HG03432 (cell line): ENCODE measurements around the gene CROCC.

Experiments
- ATAC-seq: cut with Tn5 transposase; IDR thresholded peaks from one replicate; pipeline ENCODE4 v1.9.1; 2021; ENCODE audit warnings: mild to moderate bottlenecking, moderate library complexity; ENCODE audit not compliant: unreplicated experiment

Gene CROCC

DNA sequence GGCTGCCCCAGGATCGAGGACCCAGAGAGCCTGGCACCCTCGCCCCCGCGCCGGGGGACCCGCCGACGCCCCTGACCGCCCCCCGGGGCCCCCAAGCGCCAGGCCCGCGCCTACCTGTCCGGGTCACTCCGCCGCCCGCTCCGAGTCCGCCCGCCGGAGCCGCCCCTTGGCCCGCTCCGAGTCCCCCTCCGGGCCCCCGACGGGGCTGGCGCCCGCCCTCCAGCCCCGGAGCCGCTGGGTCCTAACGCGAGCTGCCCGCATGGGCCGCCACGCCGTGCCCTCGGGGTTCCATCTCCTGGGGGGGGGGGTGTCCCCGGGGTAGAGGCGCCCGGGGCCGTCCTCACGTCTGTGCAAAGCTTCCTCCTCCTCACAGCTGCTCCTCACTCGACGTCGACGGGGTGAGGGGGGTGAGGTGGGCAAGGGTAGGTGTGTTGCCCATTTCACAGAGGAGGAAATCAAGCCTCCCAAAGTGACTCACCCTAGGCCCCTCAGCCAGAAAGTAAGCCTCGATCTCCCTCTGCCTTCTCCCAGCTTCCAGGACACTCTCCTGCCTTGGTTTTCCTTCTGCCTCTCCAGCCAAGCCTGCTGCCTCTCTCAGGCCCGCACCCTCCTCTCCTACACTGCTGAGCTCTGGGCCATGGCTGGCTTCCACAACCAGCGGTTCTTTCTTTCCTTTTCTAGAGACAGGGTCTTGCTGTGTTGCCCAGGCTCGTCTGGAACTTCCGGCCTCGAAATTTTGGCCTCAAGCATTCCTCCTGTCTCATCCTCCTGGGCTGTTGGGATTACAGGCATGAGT lies 58.9 kb downstream of the CROCC start, which contains the start of gene MFAP2:
Gene MFAP2, minus strand, starts transcription at position 148 of the 796 bp plus-strand sequence. CDS start 2,347 bp downstream, outside the sequence.
- ATAC-seq, result no peak

DNA sequence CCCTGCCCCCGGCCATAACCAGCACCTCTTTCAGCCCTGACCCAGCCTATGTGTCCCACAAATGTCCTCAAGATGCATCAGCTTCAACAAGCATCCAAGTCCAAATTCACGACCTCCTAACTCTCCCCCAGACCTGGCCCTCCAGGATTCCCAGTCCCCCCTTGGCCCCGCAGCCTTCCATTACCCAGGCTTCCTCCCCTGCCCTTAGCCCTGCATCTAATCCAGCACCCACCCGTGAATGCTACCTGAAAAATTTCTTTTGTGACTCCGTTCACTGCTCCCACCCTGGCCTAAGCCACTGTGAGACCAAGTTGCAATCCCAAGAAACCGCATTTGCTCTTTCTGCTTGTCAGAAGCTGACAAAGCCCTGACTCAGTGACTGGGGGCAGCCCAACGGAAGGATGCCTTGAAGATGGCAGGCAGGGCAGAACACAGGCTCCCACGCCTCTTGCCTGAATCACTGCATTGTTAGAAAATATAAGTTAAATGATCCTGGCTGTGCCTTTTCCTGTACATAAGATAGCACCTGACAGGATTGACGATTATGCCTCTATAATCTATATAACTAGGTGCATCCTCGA lies 59.6 kb downstream of the CROCC start:
- ATAC-seq, result no peak

DNA sequence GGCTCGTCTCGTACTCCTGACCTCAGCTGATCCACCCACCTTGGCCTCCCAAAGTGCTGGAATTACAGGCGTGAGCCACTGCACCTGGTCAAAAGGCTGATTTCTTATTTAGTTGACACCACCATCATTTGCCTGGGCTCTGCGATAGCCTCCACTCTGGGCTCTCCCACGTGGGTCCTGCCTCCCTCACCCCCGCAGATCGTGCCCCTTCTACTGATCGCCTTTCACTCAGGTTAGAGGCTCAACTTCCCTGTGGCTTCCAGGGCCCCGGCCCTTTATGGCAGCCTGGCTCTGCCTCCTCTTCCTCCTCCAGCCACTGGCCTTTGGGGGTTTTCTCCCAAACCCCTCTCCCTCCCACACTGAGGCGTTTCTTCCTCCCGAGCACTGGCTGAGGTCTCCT lies 61.2 kb downstream of the CROCC start:
- ATAC-seq, result no peak

DNA sequence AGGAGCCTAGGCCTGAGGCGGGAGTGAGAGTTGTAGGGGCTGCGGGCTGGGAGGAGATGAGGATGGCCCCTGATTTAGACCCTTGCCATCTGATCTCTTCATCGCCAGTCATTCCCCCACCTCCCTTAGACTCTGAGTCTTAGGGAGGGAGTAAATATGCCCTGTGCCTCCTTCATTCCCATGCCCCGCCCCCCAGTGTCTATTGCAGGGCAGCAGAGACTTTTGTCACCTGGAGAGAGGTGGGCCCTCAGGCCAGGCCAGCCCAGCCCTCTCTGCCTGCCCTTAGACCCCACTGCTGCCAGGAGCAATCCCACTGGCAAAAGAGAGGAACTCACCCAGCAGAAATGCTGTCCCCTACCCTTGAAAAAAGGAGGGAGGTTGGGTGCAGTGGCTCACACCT lies 61.9 kb downstream of the CROCC start:
- ATAC-seq, result no peak

DNA sequence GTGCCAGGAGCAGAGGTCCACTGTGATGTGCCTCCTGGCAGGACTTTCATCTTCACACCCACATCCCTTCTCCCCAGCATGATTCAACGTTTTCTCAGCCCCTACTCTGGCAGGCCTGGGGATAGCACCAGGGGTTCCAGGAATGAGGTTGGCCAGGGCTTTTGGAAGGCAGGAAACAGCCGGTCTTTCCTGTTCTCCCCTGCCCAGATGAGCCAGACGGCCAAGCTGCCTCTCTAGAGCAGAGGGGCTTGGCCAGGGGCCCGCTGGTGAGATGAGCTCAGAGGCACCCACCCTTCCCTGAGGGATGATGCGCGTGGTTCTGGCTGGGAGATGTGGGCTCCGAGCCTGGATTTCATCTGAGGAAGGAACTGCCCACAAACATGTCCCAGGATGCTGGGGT lies 63.0 kb downstream of the CROCC start:
- no peak for ATAC-seq

DNA sequence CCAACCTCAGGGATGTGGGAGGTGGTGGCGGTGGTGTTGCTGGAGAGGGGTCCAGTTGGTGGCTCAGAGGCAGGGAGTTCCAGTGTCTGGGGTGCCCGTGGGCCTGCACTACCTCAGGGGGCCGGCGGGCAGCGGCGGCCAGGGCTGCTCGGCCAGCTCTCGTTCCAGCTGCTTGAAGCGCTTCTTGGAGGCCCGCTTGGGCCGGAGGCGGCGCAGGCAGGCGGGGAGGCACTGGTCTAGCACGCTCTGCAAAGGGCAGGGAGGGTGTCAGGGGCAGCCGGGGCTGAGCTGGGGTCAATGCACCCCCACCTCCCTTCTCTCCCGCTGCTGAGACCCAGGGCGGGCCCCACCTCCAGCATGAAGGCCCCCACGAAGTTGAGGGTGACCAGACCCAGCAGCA lies 64.4 kb downstream of the CROCC start:
- ATAC-seq, result no peak

DNA sequence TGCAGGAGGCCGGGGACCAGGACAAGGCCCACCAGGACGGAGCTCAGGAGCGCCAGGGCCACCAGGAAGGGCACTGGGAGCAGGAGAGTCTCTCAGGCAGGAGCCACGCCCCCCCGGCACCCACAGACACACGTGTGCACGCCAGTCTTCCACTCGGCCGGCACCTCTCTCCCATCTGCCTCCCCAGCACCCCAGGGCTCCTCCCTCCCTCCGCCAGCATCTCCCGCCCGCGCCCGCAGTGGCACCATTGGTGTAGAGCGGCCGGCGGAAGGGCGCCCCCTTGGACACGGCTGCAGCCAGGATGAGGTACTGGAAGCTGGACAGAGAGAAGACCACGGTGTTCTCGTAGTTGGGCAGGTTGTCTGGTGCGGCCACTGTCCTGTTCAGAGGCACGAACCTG lies 64.8 kb downstream of the CROCC start:
- no peak for ATAC-seq

DNA sequence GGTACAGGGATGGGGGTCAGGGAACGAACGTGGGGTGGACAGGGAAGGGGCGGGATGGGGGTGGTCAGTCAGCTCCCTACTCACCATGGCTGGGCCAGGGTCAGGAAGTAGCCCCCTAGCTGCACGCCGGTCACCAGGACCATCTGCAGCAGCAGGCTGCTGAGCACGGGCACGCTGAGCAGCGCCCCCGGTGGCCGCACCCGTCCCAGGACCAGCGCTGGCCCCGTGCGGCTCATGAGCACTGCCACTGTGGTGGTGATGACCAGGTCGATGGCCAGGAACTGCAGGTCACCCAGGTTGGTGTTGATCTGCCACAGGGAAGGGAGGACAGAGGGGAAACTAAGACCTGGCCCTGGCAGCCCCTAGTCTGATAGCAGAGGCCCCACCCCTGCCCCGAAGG lies 65.2 kb downstream of the CROCC start:
- no peak for ATAC-seq

DNA sequence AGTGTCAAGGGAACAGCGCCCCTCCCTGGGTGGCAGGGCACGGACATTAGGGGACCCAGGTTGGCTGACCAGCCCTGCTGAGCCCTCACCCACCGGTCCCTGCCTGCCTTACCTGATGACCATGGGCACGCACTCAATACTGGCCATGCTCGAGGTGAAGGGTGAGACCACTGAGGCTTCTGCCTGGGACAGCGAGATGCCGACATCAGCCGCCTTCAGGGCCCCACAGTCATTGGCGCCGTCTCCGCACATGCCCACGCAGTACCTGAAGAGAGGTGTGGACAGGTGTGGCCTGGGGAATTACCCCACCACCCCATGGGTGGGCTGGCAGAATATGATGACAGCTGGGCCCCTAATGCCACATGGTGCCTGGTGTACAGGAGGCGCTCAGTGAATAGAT lies 66.5 kb downstream of the CROCC start:
- no peak for ATAC-seq

DNA sequence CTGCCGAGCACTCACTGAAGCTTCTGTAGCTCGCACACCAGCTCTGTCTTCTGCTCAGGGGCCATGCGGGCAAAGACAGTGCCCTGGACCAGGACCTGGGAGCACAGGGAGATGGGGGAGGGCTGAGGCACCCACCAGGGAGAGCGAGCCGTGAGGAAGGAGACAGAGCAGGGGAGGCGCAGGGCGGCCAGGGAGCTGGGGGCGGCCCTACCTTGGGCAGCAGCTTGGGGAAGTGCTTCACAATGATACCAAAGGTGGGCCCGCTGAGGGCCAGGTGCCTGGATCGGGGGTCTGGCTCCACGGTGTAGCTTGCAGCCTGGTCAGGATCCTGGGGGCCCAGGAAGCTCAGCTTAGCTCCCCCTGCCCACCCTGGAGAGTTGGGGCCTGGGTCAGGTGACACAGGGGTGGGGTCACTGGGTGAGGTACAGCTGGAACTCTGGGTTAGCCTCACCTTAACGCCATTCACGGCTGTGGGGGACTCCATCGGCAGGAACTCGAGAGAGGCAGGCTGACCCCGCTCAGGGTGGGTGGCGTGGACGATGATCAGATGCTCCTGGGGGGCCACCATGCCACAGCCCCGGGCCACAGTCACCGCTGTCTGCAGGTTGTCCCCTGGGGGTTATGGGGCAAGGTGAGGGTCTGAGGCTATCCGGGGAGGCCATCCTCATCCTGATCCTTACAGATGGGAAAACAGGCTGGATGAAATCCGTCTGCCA lies 68.1 kb downstream of the CROCC start:
- ATAC-seq, result no peak

DNA sequence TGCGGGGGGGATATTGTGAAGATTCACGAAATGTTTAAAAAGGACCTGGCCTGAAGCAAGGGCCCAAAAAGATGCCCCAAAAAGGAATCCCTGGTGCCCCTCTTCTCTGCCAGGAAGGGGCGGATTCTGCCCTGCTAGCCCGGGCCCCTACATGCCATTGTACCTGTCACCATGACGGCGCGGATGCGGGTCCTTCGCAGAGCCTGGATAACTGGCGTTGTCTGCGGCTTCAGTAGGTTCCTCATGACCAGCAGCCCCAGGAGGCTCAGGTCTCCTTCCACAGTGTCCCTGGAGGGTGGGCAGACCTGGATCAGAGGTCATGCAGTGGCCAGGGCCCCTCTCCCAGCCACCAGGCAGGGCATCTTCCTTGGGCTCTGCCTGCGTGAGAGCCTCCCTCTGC lies 69.8 kb downstream of the CROCC start:
- ATAC-seq, result no peak

DNA sequence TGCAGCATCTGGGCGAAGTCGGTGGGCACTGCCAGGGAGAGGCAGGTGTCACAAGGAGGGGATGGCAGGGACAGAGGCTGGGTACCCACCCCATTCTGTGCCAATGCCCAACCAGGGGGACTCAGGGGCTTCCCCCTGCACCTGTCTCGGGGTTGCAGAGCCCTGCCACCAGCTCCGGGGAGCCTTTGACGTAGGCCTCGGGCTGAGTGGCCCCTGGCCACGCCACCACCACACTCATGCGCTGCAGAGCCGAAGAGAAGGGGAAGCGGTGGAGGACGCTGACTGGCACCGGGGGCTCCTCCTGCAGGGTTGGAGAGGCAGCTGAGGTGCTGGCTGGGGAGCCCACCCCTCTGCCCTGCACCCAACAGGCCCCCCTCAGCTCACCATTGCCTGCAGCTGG lies 70.4 kb downstream of the CROCC start:
- no peak for ATAC-seq

DNA sequence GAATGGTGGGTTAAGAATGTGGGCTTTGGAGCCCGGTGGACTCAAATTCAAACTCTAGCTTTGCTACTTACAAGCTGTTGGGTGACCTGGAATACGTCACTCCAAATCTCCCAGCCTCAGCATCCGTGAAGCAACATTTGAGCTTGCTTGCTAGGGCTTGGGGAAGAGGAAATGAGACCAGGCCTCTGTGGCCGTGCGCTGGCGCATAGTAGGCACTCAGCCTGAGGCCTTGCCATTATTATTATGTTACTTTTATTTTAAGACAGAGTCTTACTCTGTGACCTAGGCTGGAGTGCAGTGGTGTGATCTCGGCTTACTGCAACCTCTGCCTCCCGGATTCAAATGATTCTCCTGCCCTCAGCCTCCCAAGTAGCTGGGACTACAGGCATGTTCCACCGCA lies 70.9 kb downstream of the CROCC start:
- ATAC-seq, result no peak

DNA sequence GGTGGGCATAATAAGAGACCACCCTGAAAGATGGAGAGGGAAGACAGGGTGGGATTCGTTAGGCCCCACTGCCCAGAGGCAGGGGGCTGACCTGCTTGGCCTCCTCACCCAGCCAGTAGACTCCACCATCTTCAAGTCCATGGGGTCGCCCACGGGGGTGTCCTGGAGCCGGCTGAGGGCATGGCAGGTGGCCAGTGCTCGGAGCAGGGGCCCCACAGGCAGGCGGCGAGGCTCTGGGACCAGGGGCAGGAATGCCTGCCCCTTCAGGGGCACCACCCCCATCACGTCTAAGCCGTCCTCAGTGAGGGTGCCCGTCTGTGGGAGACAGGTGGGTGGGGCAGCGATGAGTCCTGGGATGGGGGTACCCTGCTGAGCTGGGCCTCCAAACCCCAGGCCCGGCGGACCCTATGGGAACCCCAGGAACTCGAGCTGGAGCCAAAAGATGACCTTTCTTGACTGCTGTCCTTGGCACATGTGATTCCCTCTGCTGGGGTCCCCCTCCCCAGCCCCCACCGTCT lies 71.8 kb downstream of the CROCC start:
- no peak for ATAC-seq

DNA sequence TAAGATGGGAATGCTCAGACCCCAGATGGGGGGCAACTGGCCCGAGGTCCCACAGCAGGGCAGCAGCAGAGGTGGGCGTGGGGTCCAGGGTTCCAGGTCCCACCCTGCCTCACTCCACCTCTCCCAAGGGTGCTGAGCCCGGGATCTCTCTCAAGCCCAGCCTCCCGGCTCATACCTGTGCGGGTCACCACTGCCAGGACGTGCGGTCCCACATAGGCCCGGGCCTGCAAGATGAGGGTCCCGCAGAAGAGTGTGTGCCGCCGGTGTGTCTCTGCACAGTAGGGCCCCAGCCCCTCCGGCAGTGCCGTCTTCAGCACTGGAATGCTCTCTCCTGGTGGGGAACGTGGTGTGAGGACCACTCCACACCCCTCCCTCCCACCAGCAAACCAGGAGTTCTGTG lies 75.1 kb downstream of the CROCC start:
- no peak for ATAC-seq

DNA sequence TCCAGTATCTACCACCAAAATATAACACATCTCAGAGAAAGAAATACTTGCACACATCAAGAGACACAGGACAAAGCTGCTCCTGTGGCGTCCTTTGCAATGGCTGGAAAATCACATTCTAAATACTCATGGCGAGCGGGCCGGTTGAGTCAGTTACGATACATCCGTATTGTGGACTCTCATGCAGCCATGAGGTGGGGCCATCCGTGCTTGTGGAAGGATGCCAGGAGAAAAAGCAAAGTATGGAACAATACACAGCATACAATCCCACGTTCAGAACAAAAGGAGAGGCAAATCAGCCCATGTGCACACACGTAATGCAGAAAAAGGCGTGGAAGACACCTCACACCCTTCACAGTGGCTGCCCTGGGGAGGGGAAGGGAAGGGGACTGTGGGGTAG lies 76.9 kb downstream of the CROCC start:
- ATAC-seq, result no peak

DNA sequence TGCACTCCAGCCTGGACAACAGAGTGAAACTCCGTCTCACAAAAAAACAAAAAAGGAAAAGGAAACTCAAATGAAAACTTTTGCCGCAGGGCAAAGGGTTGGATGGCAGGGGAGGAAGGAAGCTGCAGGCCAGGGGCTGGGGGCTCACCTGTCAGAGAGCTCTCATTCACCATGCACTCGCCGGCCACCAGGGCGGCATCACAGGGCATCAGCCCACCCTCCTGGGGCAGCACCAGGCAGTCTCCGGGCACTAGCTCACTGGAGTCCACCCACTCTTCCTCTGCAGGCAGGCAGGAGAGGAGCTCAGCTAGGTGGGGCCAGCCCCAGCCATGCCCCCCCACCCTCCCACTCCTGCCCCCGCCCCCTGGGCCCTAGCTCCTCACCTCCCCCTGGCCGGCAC lies 78.1 kb downstream of the CROCC start:
- no peak for ATAC-seq

DNA sequence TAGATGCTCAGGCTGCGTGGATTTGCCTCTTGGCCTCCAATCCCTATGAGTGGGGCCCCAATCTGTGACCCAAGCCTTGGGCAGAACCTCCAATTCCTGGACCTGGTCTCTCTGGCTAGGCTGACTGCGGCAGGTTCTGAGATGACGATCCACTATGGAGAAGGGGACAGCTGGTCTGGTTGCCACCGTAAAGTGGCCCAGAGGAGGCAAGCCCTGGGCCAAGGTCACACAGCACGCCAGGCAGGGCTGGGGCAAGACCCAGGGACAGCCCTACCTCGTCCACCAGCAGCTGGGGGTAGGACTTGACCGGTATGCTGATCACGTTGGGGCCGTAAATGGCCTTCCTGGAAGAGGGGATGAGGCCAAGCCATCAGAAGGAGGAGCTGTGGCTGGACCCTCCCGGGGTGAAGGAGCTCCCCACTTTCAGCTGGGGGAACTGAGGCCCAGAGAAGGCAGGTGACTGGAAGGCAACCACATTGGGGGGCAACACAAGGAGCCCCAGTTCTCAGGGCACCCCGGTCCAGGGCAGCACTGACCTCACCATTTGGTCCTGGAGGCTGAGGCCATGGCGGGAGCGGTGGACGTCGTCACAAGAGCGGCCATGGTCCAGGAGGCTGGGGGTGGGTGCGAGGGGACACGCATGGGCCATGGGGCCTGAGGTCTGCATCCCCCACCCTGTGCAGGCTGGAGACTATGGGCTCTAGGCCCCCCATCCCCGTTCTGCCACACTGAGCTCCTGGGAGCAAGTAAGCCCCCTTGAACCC lies 80.2 kb downstream of the CROCC start:
- no peak for ATAC-seq

DNA sequence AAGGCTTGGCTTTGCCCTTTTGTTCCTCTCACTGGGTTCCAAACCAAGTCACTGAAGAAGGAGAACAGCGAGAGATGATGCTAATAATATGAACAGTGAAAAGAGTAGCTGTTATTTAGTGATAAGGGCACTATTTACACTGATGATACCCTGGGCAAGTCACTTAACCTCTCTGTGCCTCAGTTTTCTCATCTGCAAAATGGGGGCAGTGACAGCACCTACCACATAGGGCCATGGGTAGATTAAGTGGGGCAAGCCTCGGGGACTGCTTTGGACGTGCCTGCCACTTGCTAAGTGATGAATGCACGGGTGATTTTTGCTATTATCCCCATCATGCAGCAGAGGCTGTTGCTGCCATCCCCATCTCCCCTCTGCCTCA lies 80.8 kb downstream of the CROCC start:
- no peak for ATAC-seq

DNA sequence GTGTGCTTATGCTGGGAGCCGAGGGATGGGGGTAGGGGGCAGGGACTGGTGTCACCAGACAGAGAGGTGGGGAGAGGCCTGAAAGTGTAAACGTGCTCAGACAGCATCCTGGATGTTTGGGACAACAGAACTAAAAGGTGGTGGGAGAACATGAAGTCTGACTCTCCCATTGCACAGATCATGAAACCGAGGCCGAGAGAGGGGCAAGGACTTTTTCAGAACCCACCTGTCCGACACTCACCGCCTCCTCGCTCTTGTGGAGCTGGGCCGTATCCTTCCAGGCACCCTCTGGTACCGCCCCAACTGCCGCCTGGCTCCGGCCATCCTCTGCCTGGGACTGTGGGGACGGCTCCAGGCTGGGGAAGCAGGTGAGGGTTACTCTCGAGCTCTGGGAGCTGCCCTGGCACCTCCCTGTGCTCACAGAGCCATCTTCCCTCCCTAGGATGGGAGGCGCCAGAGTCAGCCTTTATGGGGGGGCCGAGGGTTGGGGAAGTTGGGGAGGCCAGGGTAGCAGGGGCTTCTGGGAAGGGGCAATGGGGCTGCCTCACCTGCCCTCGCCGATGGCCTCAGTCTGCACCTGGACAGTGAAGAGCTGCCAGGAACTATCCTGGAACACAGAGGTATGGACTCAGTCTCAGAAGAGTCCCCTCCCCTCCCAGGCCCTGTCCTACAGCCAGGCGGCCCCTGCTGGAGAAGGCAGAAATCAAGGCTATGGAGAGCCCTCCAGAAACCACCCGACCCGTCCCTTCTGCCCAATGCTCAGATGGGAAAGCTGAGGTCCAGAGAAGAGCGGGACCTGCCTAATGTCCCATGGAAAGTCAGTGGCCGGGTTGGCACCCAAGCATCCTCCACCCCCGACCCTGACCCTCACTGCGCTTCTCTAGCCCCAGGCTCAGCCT lies 83.0 kb downstream of the CROCC start:
- ATAC-seq, result no peak
